Activated CD8-positive, alpha-beta memory T cell treated with anti-CD3 and anti-CD28 coated beads, Interleukin-2, amount 50 U/mL, for 1 hour (primary cell): Measurements from ENCODE around the gene ADGRB2.

Source experiments
- DNase-seq: peaks from one replicate; pipeline ENCODE4 v3.0.0-alpha.2; 2020; ENCODE audit errors: extremely low read depth

ADGRB2 gene

GRCh38 chr1:31701091-31701736 is 62.9 kb downstream of the ADGRB2 start:
- DNase-seq: no peak

DNA sequence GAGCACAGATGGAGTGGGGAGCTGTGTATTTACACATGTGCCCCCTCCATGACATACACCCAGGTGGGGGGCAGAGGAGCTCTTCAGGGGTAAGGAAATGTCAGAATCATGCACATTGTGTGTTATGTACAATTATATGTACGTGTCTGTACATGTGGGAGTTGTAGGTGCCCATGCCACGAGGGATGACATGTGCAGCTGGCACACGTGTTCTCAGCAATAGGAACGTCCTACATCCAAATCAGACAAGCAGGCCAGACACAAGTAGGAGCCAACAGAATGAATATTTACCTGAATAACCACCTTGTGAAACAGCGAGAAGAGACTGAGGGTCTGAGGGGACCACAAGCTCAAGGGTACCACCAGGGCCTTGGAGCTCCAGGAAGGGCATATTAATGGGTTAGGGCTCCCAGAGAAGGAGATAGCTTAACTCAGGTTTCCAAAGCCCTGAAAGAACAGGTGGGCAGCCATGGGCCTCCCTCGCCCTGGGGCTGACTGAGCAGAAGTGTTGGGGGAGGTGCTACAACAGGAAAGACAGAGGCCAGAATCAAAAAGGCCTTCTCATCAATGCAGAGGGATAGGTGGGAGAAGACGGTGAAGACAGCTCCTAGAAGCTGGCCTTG is 63.6 kb downstream of the ADGRB2 start:
- no peak for DNase-seq

- DNase-seq: no peak
These were observed 64.7 kb downstream of the ADGRB2 start for GRCh38 chr1:31699341-31699891.

GRCh38 chr1:31697369-31697984 is 66.7 kb downstream of the ADGRB2 start:
- DNase-seq: no peak

- DNase-seq: no peak
These were observed 67.9 kb downstream of the ADGRB2 start for GRCh38 chr1:31696242-31696641.

- DNase-seq: no peak
These were observed 68.8 kb downstream of the ADGRB2 start for GRCh38 chr1:31695327-31695726.

DNA sequence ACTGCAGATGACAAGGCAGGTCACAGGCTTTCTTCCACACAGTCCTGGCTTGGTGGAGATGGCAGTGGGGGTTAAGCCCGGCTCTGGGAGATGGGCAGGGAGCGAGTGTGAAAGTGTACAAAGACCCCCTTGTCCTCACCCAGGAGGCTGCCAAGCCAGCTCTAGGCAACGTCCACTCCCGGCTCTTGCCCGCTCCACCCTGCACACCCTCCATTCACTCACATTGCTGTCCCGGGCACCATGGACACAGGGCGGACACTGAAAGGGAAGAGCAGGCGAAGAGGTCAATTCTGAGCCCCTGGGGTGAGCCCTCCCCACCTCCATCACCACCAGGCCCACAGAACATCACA is 69.2 kb downstream of the ADGRB2 start:
- DNase-seq: no peak

DNA sequence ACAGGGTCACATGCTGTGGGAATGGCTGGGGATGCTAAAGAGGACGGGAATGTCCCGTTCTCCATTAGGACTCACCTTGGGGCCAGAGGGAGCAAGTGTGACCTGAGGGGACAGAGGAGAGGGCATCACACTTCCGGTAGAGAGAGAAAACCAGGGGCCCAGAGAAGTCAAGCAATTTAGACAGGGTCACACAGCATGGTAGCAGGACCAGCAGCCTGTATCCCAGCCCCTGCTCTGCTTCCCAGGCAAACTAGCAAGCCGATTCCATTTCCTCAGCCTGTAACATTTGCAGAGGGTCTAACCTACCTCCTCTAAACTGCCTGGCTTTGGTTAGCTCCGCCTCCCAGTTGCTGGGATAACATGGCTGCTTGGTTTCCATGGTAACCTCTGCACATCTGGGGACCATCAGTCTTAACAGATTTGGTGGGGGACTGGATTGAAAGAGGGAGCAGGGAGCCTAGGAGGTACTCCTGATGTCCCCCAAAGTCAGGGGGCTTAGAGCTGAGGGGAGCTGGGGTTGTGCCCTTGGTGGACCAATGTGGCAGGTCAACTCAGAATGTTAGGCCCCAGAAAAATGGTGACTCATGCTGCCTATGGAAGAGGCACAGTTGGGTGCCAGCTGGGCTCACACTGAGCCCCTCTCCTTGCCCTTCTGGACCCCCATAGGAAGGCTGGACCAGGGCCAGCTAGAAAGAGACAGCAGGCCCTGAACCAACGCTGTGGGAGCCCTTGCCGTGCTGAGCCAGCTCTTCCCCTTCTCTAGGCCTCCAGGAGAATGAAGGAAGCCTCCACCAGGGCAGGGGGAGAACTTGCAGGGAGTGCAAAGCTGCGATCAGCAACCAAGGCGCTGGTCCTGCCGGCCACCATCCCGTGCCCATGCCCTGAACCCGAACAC is 69.8 kb downstream of the ADGRB2 start:
- no peak for DNase-seq

DNA sequence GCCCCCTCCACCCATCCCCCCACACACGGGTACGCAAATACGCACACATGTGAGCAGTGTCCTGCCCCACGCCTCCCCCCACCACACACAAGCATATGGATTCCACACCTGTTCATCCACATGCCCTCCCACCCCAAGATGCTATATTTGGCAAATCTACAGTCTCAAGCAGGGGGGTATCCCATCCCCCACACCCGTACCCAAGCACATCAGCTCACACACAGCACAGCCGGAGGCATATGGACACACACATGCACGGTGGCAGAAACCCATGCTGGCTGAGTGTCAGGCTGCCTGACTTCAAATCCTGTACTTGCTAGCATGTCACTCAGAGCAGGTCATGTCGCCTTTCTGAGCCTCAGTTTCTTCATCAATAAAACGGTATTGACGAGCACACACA is 70.9 kb downstream of the ADGRB2 start:
- DNase-seq: no peak

GRCh38 chr1:31691951-31692350 is 72.2 kb downstream of the ADGRB2 start:
- no peak for DNase-seq

DNA sequence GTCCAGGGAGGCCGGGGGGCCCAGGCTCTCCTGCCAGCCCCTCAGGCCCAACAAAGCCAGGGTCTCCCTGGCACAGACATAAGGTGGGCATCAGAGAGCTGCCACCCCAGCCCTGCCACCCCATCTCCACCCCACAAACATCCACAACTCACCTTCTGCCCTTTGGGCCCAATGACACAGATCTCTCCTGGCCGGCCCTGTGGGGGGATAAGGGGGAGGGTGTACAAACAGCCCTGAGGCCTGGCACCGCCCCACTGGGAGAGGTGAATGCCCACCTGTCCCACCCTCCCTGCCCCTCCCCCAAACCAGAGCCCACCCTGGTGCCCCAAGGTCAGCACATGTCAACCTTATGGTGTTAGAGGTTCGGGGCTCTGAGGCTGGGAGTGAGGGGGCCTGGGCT is 72.7 kb downstream of the ADGRB2 start:
- DNase-seq: no peak

GRCh38 chr1:31690921-31691320 is 73.2 kb downstream of the ADGRB2 start:
- no peak for DNase-seq

DNA sequence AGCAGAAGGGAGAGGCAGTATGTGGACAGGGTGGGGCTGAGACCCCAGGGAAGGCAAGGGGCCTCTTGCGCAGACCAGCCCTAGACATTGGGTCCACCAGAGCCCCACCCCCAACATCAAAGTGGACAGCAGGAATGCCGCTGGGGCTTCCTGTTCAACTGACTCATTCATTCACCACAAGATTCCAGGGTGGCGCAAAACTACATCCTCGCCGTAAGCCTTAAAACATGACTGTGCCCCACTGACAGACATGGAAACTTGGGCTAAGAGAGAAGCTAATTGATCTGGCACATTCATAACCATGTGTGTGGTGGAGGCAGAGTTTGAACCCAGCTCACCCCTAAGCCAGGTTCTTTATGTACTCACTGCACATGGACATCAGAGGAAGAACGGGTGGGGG is 74.3 kb downstream of the ADGRB2 start:
- DNase-seq: no peak

- no peak for DNase-seq
These were observed 74.8 kb downstream of the ADGRB2 start for GRCh38 chr1:31689379-31689778.

GRCh38 chr1:31688233-31688918 is 75.8 kb downstream of the ADGRB2 start:
- no peak for DNase-seq

DNA sequence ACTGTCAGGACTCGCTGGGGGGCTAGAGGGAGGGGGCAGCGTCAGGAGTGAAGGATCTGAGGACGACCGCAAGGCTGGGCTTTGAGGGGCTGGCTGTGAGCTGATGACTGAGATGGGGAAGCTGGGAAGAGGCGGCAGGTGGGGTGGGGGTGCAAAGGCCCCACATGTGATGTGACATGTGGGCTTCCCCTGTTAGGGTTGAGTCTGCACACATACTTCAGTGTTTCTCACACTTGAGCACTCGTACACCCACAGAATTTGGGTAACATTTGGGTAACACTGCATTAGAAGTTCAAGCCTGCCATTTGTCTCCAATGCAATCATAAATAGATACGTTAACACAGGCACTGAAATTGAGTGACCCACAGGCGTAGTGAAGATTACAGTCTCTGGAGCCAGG is 76.5 kb downstream of the ADGRB2 start:
- DNase-seq: no peak

GRCh38 chr1:31685795-31686194 is 78.3 kb downstream of the ADGRB2 start:
- DNase-seq: no peak

GRCh38 chr1:31683997-31684396 is 80.1 kb downstream of the ADGRB2 start:
- DNase-seq: no peak

GRCh38 chr1:31681415-31681814 is 82.7 kb downstream of the ADGRB2 start:
- DNase-seq: no peak

GRCh38 chr1:31679676-31680230 is 84.4 kb downstream of the ADGRB2 start:
- DNase-seq: no peak

GRCh38 chr1:31679091-31679490 is 85.0 kb downstream of the ADGRB2 start:
- no peak for DNase-seq
